NCI-H2171 (cell line): Measurements from ENCODE around the gene NOD1.

Experiments used
- DNase-seq: peaks from one replicate; lab custom pipeline; 2025; lab: John Stamatoyannopoulos, UW

Gene NOD1

DNA sequence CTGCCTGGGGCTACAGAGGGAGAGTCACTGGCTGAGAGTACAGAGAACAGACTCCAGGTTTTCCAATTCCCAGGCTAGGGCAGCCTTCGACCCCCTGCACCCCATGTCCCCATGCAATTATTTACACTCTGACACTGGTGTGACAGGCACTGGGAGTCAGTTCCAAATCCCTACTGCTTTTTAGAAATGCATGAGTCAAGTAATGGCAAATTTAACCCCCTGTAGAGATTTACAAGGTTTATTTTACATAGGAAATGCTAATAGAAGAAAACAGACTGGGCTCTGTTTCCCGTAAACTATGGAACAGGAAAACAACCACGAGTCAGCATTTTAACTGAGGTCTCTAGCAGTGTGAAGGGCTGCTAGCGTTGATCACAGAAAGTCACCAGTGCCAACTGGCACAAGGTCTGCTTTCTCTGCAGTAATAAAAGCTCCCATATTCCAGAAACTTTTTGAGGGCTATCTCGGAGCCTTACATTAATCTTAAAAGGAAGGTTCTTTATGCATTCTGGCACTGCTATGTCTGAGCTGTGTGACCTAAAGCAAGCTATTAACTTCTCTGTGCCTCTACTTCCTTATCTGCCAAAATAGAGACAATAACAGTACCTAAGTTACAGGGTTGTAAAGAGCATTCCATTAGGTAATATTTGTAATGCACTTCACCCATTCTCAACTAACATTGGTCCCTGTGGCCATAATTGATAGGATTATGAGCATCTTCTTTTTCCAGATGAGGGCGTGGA is 28.2 kb downstream of the NOD1 start:
- DNase-seq = no peak

DNA sequence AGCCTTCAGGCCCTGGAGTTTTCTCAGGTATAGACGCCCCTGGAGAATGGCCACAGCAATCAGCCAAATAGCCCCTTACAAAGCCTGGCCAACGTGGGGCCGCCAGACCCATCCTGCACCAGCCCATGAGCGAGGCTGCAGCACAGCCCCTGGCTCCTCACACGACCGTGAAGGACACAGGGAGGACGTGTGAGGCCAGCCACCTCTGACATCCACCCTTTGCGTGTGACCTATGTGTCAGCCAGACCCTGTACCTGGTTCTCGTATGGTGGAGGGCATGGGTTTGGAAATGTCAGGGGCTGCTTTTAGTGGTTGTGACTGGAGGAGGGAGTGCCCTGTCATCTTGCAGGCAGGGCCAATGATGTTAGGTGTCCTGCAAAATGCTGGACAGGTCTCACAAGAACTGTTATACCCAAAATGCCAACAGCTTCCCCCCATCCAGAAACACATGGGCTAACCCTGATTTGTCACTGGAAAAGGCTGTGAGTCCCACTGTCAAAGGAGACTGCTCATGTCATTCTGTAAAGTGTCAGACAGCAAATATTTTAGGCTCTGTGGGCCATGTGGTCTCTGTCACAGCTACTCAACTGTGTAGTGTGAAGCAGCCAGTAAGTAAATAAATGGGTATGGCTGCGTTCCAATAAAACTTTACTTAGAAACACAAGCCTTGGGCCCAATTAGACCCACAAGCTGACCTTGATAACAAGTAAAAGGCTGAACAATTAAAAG is 30.0 kb downstream of the NOD1 start:
- no peak for DNase-seq

GRCh38 chr7:30447466-30447865 is 31.1 kb downstream of the NOD1 start:
- no peak for DNase-seq

- DNase-seq = no peak
Observed at GRCh38 chr7:30446266-30446665, 32.3 kb downstream of the NOD1 start.

DNA sequence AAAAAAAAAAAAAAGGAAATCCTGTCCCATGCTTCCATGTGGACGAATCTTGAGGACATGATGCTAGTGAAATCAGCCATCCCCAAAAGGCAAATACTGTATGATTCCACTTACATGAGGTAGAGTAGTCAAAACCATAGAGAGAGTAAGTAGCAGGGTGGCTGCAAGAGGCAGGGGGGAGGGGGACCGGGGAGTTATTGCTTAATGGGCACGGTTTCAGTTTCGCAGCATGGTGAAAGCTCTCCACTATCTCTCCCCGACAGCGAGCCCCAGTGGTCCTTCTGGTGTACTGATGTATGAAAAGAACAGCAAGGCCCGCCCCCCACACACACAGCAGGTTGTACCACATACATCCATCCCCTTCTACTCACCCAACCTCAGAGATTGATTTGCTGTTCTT is 32.8 kb downstream of the NOD1 start:
- peak; percentile 47 for DNase-seq

DNA sequence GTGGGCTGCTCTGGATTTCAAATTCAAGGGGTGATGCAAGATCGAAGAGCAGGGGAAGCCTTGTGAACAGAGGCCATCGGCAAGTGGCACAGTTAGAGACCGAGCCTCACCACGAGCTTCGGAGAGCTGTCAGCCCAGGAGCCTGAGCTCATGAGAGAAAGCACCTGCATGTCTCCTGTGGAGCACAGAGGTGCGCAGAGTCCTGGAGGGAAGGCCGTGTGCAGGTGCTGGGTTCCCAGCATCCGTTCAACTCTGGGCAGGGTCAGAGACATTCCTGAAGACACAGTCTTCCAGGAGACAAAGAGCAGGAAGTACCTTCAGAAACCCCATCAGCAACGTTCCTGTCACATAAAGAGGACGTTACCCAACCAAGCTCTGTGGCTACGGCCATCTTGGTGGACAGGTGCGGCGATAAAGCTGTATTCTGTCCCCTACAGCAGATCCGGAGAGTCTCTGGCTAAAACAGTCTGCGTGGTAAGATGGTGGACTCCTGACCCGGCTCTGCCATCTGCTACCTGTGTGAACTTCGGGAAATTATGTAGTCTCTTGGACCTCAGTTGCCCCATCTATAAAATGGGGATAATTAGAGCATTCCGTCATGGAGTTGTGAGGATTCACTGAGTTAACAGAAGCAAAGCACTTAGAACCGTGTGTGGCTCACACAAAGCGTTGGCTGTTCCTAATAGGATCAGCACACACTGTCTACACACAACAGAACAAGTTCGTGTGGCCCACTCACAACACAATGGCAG is 40.6 kb downstream of the NOD1 start:
- DNase-seq = no peak

GRCh38 chr7:30436518-30436917 is 42.1 kb downstream of the NOD1 start:
- no peak for DNase-seq

- DNase-seq = no peak
Observed at GRCh38 chr7:30436046-30436445, 42.5 kb downstream of the NOD1 start.

DNA sequence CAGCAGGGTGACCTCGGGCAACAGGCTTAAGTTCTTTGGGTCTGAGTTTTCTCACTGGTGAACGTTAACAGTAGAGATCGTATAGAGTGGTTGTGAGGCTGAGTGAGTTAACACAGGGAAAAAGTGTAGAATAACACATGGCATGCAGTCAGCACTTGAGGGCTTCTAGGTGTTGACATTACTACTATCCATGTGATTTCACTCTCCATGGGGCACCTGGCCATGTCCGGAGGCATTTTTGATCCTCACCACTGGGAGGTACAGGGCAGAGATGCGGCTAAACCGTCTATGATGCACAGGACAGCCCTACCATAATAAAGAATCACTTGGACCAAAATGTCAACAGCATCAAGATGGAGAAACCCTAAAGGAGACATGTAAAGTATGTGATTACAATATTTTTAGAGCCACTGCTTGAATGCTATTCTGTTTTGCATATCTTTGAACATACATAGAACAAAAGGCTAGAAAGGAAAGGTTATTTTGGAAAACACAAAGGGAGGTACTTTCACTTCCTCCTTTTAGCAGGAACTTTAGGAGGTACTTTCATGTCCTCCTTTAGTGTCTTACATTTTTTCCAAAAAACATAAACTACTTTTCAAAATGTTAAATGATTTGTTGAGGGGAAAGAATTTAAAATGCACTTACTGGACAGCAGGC is 44.3 kb downstream of the NOD1 start:
- DNase-seq = no peak

- DNase-seq = no peak
Observed at GRCh38 chr7:30433506-30433905, 45.1 kb downstream of the NOD1 start.

GRCh38 chr7:30433082-30433481 is 45.5 kb downstream of the NOD1 start:
- no peak for DNase-seq

GRCh38 chr7:30430777-30431176 is 47.8 kb downstream of the NOD1 start:
- no peak for DNase-seq

- no peak for DNase-seq
Observed at GRCh38 chr7:30430276-30430675, 48.3 kb downstream of the NOD1 start.

DNA sequence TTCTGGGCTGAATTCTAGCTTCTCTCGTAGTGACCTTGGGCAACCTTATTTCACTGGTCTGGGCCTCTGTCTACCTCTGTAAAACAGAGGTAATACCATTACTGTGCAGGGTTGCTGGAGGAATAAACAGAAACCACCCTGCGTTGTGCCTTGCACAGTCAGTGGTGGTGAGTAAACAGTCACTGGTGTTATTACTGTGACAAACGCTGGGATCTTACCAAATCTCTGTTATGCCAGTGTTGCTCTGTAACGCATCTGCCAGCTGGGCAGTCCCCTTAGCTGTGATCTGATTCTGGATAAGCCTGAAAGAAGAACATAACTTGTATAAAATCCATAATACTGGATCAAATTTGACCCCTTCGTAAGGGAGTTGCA is 49.4 kb downstream of the NOD1 start:
- no peak for DNase-seq

- DNase-seq = no peak
Observed at GRCh38 chr7:30428246-30429155, 50.1 kb downstream of the NOD1 start.

DNA sequence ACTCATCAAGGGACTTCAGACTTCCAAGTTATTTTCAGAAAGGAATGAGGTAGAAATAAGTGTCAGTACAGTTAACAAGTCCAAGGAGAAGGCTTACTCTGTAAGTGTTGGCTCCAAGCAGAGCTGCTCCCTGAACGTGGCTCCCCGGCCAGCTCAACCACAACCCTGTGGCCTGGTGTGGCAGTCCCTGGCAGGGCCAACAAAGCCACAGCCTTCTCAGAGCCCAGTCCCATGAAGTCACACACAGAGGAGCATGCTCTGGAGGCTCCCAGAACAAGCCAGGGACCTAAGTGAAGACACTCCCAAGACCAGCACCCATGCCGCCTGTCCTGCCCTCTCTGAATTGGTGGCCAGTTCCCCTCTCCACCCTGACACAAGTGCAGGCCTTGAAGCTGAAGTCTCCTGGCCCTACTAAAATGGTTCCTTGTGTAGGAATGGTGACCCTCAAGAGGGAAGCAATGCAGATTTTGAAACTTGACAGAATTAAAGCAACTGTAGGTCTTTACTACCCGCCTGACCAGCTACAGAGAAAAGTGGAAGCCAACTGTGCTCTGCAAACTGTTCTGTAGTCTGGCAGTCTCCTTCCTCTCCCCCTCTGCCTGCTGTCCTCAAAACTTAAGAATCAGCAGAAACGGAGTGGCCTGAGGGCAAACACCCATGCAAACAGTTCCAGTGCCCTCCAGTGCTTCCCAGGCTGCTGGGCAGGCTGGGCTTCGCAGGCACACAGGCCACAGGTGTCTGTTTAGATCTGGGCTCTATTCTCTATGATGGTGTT is 51.1 kb downstream of the NOD1 start:
- no peak for DNase-seq

GRCh38 chr7:30424506-30424905 is 54.1 kb downstream of the NOD1 start:
- no peak for DNase-seq

DNA sequence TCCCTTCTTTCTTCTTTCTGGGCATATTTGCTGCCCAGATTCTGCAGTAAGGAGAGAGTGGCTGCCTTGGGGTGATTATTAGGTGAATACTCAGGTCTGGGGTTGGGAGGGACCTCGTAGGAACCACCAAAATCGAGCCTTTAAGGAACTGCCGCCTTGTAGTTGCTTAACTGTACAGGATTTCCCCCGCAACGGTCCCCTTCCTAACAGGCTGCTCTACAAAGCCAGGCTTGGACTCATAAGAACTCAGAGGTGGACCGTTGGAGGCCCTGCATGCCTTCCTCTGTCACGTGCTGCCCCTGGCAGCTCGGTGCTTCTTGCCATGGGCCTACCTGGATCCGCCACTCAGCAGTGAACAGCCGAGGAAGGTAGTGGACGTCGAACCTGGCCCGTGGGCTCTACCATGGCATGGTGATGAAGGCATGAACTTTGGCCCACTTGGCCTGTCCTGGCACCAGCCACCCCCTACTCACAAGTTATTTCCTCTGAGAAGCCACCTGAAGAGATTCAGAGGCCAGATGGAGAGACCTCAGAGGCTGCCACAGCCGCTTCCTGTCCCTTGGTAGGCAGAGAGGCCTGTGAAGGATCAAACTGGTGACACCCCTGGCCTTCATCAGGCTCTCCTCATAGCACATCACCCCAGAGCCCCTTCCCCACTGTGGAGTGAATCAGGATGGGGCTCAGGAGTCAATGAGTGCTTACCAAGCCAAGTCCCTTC is 54.6 kb downstream of the NOD1 start:
- no peak for DNase-seq

DNA sequence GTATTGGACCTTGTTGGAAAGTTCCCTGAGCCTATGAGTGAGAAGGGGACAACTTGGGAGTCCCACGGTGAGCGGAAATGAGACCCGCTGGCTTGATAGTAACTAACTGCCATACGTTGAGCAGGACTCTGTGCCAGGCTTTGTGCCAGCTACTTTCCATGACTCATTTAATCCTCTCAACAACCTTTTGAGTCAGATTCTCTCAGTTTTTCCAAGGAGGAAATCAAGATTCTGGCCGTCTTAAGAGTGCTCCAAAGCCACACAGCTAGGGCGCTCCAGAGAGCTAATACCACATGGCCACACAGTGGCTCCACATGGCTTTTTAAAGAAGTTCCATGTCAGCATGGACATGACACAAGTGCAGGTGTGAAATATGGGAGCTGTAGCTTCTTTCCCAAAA is 55.7 kb downstream of the NOD1 start:
- no peak for DNase-seq

DNA sequence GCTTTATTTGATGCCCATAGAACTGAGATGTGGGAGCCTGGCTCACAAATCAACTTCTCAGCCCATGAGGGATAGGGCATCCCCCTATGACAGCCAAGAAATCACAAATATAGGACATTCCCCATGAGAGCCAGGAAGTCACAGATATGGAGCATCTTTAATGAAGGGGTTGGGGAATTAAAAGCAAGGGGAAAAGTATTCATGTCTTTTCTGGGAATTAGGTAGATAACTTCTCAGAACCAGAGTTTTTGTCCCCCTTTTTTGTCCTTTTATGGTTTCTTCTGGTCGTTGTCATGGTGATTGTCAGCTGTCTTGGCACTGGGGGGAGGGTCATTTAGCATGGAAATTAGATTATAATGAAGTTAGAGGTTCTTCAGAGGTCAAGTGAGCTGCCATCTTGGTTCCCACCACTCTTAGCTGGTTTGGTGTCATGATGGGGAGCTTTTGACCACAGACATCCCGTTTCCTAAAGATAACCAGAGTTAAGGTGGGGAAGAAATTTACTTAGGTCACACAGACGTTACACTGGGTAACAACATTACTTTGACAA is 56.9 kb downstream of the NOD1 start:
- DNase-seq = no peak
